ENCODE data around the gene KLHL40. TPM values are rescaled to one million over a fixed set of nuclear protein-coding genes. Genes with fewer than 3 reads are reported as not detected.

KLHL40 gene
- total and polyA plus RNA-seq, 2 donors (not counting 1 experiment from before 2014, with no cell fraction given), result not detected

DNA sequence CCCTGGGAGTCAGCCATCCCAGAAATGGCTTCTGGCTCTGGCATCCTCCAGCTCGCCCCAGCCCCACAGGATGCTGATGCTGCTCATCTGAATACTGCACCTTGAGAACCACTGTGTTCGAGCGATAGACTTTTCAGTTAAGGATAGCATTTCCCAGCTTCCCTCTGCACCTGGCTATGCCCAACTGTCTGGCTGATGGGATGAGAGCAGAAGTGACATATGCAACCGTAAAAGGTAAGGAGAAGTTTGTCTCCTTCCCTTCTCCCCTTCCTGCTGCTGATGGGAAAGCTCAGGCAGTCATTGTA lies 27.0 kb downstream of the KLHL40 start:
- Histone ChIP-seq H3K36me3 (ENCODE audit: control insufficient read depth, insufficient read depth, low read length) (no peaks in the 10 kb centered on the region), H3K27ac (ENCODE audit: insufficient read depth, low read length) (no peak overlapping the region), H3K4me2 (ENCODE audit: extremely low read depth, insufficient read depth, low read length) (no peak overlapping the region), H3K4me1 (ENCODE audit: control insufficient read depth, extremely low read depth, insufficient read depth, low read length) (no peaks in the 10 kb centered on the region), H2AFZ (ENCODE audit: low read length) (no peak overlapping the region), H3K9ac (ENCODE audit: insufficient read depth, low read length) (no peak overlapping the region), H3K27me3 (ENCODE audit: control insufficient read depth, insufficient read depth, low read length) (peaks cover 7% of the 10 kb centered on the region), H3K9me3 (ENCODE audit: control insufficient read depth, insufficient read depth, low read depth, low read length) (no peaks in the 10 kb centered on the region), H4K20me1 (ENCODE audit: control insufficient read depth, extremely low read depth, insufficient read depth, low read length) (no peaks in the 10 kb centered on the region), H3K79me2 (ENCODE audit: control insufficient read depth, insufficient read depth, low read length) (no peaks in the 10 kb centered on the region), H3K4me3 (replicated peaks in 1 of 4; ENCODE audit: control extremely low read depth in 1 of 4, insufficient read depth in 1 of 4, low read depth in 3 of 4, low read length in 4 of 4) (no peak overlapping the region)
- no peak for TF ChIP-seq EZH2 (IDR thresholded peaks at IDR 0.05; ENCODE audit: low read length, missing control alignments)
- TF ChIP-seq, protein P1, sequence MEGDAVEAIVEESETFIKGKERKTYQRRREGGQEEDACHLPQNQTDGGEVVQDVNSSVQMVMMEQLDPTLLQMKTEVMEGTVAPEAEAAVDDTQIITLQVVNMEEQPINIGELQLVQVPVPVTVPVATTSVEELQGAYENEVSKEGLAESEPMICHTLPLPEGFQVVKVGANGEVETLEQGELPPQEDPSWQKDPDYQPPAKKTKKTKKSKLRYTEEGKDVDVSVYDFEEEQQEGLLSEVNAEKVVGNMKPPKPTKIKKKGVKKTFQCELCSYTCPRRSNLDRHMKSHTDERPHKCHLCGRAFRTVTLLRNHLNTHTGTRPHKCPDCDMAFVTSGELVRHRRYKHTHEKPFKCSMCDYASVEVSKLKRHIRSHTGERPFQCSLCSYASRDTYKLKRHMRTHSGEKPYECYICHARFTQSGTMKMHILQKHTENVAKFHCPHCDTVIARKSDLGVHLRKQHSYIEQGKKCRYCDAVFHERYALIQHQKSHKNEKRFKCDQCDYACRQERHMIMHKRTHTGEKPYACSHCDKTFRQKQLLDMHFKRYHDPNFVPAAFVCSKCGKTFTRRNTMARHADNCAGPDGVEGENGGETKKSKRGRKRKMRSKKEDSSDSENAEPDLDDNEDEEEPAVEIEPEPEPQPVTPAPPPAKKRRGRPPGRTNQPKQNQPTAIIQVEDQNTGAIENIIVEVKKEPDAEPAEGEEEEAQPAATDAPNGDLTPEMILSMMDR (conservative IDR thresholded peaks at IDR 0.05 in 1 of 2, IDR thresholded peaks at IDR 0.05 in 1 of 2; ENCODE audit: low read depth in 1 of 2, low read length in 2 of 2), result no peak
- no peak for DNase-seq (ENCODE audit: low read depth in 2 of 2)

DNA sequence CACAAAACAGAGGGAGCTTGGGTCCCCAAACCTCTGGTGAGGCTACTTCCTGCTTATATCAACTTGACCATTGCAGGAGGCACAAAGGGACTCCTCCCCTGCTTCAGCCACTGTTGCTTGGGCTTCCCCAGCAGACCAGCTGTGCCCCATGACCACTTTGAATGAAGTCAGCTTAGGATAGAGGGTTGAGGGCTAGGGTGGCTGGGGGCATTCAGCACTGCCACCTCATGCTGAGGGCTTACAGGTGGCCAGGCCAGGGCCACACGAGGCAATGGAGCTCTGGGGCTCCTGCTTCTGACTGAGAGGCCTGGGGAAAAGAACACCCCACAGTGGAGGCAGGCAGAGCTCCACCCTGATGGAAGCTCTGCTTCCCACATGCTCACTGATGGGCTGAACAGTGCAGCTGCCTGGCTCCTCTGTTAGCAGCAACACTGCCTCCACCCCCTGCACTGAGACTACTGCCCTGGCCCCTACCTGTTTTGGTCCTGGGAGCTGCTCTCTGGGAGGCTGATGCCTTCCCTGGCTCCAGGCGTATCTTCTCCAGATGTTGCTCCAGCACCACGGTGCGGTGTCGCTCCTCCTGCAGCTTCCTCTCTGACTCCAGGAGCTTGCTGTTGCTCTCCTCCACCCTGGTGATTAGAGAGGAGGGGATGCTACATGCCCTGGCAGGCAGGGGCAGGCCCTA lies 27.5 kb downstream of the KLHL40 start:
- no peaks in the 10 kb centered on the region for H3K79me2 ChIP-seq (ENCODE audit: control insufficient read depth, insufficient read depth, low read length)
- no peak overlapping the region for H3K4me2 ChIP-seq (ENCODE audit: extremely low read depth, insufficient read depth, low read length)
- H2AFZ ChIP-seq (ENCODE audit: low read length), result no peak overlapping the region
- no peak overlapping the region for H3K4me3 ChIP-seq (replicated peaks in 1 of 4; ENCODE audit: control extremely low read depth in 1 of 4, insufficient read depth in 1 of 4, low read depth in 3 of 4, low read length in 4 of 4)
- no peak for TF ChIP-seq EZH2 (IDR thresholded peaks at IDR 0.05; ENCODE audit: low read length, missing control alignments)
- TF ChIP-seq, protein P1 (conservative IDR thresholded peaks at IDR 0.05 in 1 of 2, IDR thresholded peaks at IDR 0.05 in 1 of 2; ENCODE audit: low read depth in 1 of 2, low read length in 2 of 2), result no peak
- peaks cover 7% of the 10 kb centered on the region for H3K27me3 ChIP-seq (ENCODE audit: control insufficient read depth, insufficient read depth, low read length)
- H3K4me1 ChIP-seq (ENCODE audit: control insufficient read depth, extremely low read depth, insufficient read depth, low read length), result no peaks in the 10 kb centered on the region
- no peak overlapping the region for H3K27ac ChIP-seq (ENCODE audit: insufficient read depth, low read length)
- DNase-seq (ENCODE audit: low read depth in 2 of 2), result no peak
- H3K9ac ChIP-seq (ENCODE audit: insufficient read depth, low read length), result no peak overlapping the region
- no peaks in the 10 kb centered on the region for H3K36me3 ChIP-seq (ENCODE audit: control insufficient read depth, insufficient read depth, low read length)
- no peaks in the 10 kb centered on the region for H3K9me3 ChIP-seq (ENCODE audit: control insufficient read depth, insufficient read depth, low read depth, low read length)
- no peaks in the 10 kb centered on the region for H4K20me1 ChIP-seq (ENCODE audit: control insufficient read depth, extremely low read depth, insufficient read depth, low read length)

DNA sequence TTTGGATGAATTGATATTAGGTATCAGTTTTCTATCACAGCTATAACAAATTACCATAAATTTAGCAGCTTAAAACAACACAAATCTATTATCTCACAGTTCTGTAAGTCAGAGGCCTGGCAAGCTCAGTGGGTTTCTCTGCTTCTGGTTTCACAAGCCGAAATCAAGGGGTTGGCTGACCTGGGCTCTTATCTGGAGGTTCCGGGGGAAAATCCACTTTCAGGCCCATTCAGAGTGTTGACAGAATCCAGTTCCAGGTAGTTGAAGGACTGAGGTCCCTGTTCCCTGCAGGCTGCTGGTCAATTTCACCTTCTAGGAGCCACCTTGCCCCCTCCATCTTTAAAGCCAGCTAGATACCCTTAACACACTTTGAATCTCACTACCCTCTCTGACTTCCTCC lies 28.4 kb downstream of the KLHL40 start:
- TF ChIP-seq, protein P1 (conservative IDR thresholded peaks at IDR 0.05 in 1 of 2, IDR thresholded peaks at IDR 0.05 in 1 of 2; ENCODE audit: low read depth in 1 of 2, low read length in 2 of 2), result no peak
- TF ChIP-seq EZH2 (IDR thresholded peaks at IDR 0.05; ENCODE audit: low read length, missing control alignments), result no peak
- H3K27me3 ChIP-seq (ENCODE audit: control insufficient read depth, insufficient read depth, low read length), result peaks cover 7% of the 10 kb centered on the region
- no peak overlapping the region for H3K4me2 ChIP-seq (ENCODE audit: extremely low read depth, insufficient read depth, low read length)
- H3K9me3 ChIP-seq (ENCODE audit: control insufficient read depth, insufficient read depth, low read depth, low read length), result no peaks in the 10 kb centered on the region
- no peaks in the 10 kb centered on the region for H4K20me1 ChIP-seq (ENCODE audit: control insufficient read depth, extremely low read depth, insufficient read depth, low read length)
- H3K27ac ChIP-seq (ENCODE audit: insufficient read depth, low read length), result no peak overlapping the region
- H3K4me3 ChIP-seq (replicated peaks in 1 of 4; ENCODE audit: control extremely low read depth in 1 of 4, insufficient read depth in 1 of 4, low read depth in 3 of 4, low read length in 4 of 4), result no peak overlapping the region
- no peaks in the 10 kb centered on the region for H3K79me2 ChIP-seq (ENCODE audit: control insufficient read depth, insufficient read depth, low read length)
- DNase-seq (ENCODE audit: low read depth in 2 of 2), result no peak
- no peaks in the 10 kb centered on the region for H3K36me3 ChIP-seq (ENCODE audit: control insufficient read depth, insufficient read depth, low read length)
- no peak overlapping the region for H3K9ac ChIP-seq (ENCODE audit: insufficient read depth, low read length)
- H3K4me1 ChIP-seq (ENCODE audit: control insufficient read depth, extremely low read depth, insufficient read depth, low read length), result no peaks in the 10 kb centered on the region
- no peak overlapping the region for H2AFZ ChIP-seq (ENCODE audit: low read length)

Measured in fibroblast of lung (primary cell).